H1 (cell line): ENCODE measurements around the gene SMPX. TPM values are rescaled to one million over a fixed set of nuclear protein-coding genes. Genes with fewer than 3 reads are reported as not detected.

Experiments used
- CBX5 ChIP-seq: fragments of 300-800, 300-1000 bp; sonication (generic); IDR thresholded peaks from 2 replicates; pipeline ENCODE4 v1.7.1; 2016; ENCODE audit warnings: antibody characterized with exemption, low read length, low read depth
- POU5F1 ChIP-seq: IDR thresholded peaks from 2 replicates; pipeline ENCODE4 v1.6.1; 2011; ENCODE audit warnings: low read depth, mild to moderate bottlenecking, low read length, moderate library complexity
- SAP30 ChIP-seq: fragments of 300-600 bp; sonication (generic); IDR thresholded peaks from 2 replicates; pipeline ENCODE4 v1.7.1; 2012; ENCODE audit warnings: low read length, moderate library complexity, mild to moderate bottlenecking, inconsistent platforms; ENCODE audit not compliant: insufficient read depth, insufficient replicate concordance
- YY1 ChIP-seq: IDR thresholded peaks from 2 replicates; pipeline ENCODE4 v1.6.1; 2011; ENCODE audit warnings: low read depth, mild to moderate bottlenecking, low read length
- polyA plus RNA-seq, 7 experiments: library from polyadenylated mRNA; depleted of rRNA in 3 of 7; stranded (reverse) in 5 of 7; unstranded in 2 of 7; fragments of >200 nt in 5 of 7; fragments of 200-250 nt in 2 of 7; gene quantifications; 1 replicate in 5 of 7; 2 replicates in 1 of 7; 4 replicates in 1 of 7; pipeline versions ENCODE4 v1.2.1 to v1.2.3, GENCODE V29; 2011 to 2013; ENCODE audit warnings: missing spikeins in 2 of 7, mixed read lengths in 2 of 7
- total RNA-seq: library from RNA; stranded (reverse); fragmentation: NEBNext Ultra II Directional; extraction: Animal tissue kit (Norgen Biotek cat#: 25700); gene quantifications from 2 replicates; pipeline ENCODE4 v1.2.1, GENCODE V29; 2021

Gene SMPX
- total and polyA plus RNA-seq, 2 of the 8 experiments (the other 6 are each of a cell fraction or from before 2014, with no cell fraction given) = not detected

GRCh38 chrX:21705225-21705624 is 52.7 kb downstream of the SMPX start (continued):
- no peak for TF ChIP-seq YY1
- TF ChIP-seq SAP30 = no peak
- no peak for TF ChIP-seq CBX5
- TF ChIP-seq POU5F1 = no peak
- TF ChIP-seq, all 59 proteins: peak for 0
